ENCODE measurements around the gene ARRB1. TPM values are rescaled to one million over a fixed set of nuclear protein-coding genes. Genes with fewer than 3 reads are reported as not detected.

Gene ARRB1
- total and polyA plus RNA-seq, 9 of the 15 experiments (the other 6 are each of a cell fraction or from before 2014, with no cell fraction given) = 6.6 to 45.4 (median 28.5) TPM

DNA sequence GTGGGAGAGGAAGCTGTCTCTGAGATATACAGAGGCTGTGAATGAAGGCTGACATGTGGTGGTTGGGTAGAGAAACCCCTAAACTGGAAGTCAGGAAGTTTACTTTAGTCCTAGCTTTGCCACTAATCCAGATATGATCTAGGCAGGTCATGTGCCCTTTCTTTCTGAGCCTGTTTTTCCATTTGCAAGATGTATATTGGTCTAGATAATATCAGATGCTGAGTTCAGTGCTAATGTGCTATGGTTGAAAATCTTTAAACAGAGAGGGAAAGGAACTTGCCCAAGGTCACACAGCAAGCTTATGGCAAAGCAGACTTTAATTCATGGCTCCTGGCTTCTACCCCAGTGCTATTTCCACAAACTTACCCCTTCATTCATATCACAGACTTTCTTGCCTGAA is 136.6 kb downstream of the ARRB1 start:
- ATAC-seq (no peak), DNase-seq (ENCODE audit: extremely low read depth in 1 of 4, low spot score in 3 of 4) (no peak), FAIRE-seq (no peak)
- in situ Hi-C loops (cut with MboI) (no loop called here), intact Hi-C loops (cut with micrococcal nuclease) (no loop called here)
- H3K4me2 ChIP-seq (ENCODE audit: insufficient read depth, low read length) = no peak overlapping the region
- no peak for TF ChIP-seq TAL1 (IDR thresholded peaks at IDR 0.05)
- TF ChIP-seq ZFP36 (IDR thresholded peaks at IDR 0.05; ENCODE audit: low read depth, low read length, partially characterized antibody) = peak; percentile 46
- TF ChIP-seq FIP1L1 (IDR thresholded peaks at IDR 0.05; ENCODE audit: low read depth, low read length, poor library complexity, severe bottlenecking) = no peak
- TF ChIP-seq ZC3H8 (IDR thresholded peaks at IDR 0.05) = no peak
- peak; percentile 73 for TF ChIP-seq BCOR (IDR thresholded peaks at IDR 0.05)
- peak in 1 of 2 experiments; percentile 34; a peak in 1 of 4 replicates for TF ChIP-seq KDM1A (IDR thresholded peaks at IDR 0.05)
- TF ChIP-seq RBM25 (IDR thresholded peaks at IDR 0.05; ENCODE audit: low read depth, low read length, severe bottlenecking) = peak; percentile 96
- no peaks in the 10 kb centered on the region for H3K9me3 ChIP-seq (replicated peaks; ENCODE audit: control insufficient read depth, insufficient read depth, low read depth, low read length)
- H3K9ac ChIP-seq (ENCODE audit: insufficient read depth in 1 of 2, low read depth in 2 of 2, low read length in 2 of 2) = no peak overlapping the region
- H3K27me3 ChIP-seq (ENCODE audit: control insufficient read depth in 2 of 2, insufficient read depth in 2 of 2, low read length in 2 of 2) = peaks cover 0 to 8% of the 10 kb centered on the region in 2 experiments; a peak in 1 of 5 replicates
- H2AFZ ChIP-seq (ENCODE audit: low read depth, low read length) = no peak overlapping the region
- no peak overlapping the region for H3K4me3 ChIP-seq
- H3K27ac ChIP-seq (ENCODE audit: extremely low read depth, low read depth, low read length) = no peak overlapping the region
- no peaks in the 10 kb centered on the region for H3K9me1 ChIP-seq (ENCODE audit: control insufficient read depth, insufficient read depth, low read length)
- H3K4me1 ChIP-seq (replicated peaks in 1 of 2; ENCODE audit: control insufficient read depth in 2 of 2, insufficient read depth in 2 of 2, low read length in 2 of 2) = no peaks in the 10 kb centered on the region
- no TSS peak for BruUV-seq (replicated peaks)
- H3K79me2 ChIP-seq (ENCODE audit: control insufficient read depth, insufficient read depth, low read length) = no peaks in the 10 kb centered on the region
- peaks cover 8% of the 10 kb centered on the region; the same call in 1 of the 2 replicates for H4K20me1 ChIP-seq (replicated peaks; ENCODE audit: control insufficient read depth, insufficient read depth, low read length)
- ChIA-PET POLR2A (interaction anchor here (0.6 to 1.6 kb wide), 12 partner anchors 9 to 267 kb away, joined by 3 to 8 read pairs (median 3); partner anchors contain the start of genes SPCS2 and XRRA1), CTCF (ENCODE audit: low intra/inter-chr PET ratio) (interaction anchor here (1.0 to 1.5 kb wide), 3 partner anchors 31 to 192 kb away, joined by 3 to 9 read pairs (median 4); no protein-coding TSS in a partner anchor)
- H3K36me3 ChIP-seq (ENCODE audit: control insufficient read depth, insufficient read depth, low read length) = no peaks in the 10 kb centered on the region
